Effector memory CD4-positive, alpha-beta T cell (primary cell): Measurements from ENCODE around the gene HDGF.

Experiments used
- DNase-seq, 3 donors: peaks; one replicate each; pipeline ENCODE4 v3.0.0-alpha.2; 2020
- H3K27ac ChIP-seq: 2 replicates; pipeline ENCODE4 v1.7.0; 2013; ENCODE audit warnings: mild to moderate bottlenecking, low read length, moderate library complexity; ENCODE audit not compliant: insufficient read depth, poor library complexity, severe bottlenecking
- H3K27me3 ChIP-seq: replicated peaks from 2 replicates; pipeline ENCODE4 v1.7.0; 2013; ENCODE audit warnings: mild to moderate bottlenecking, low read length; ENCODE audit not compliant: insufficient read depth, control insufficient read depth, poor library complexity, severe bottlenecking
- H3K36me3 ChIP-seq: 2 replicates; pipeline ENCODE4 v1.7.0; 2013; ENCODE audit warnings: mild to moderate bottlenecking, low read length, moderate library complexity; ENCODE audit not compliant: control insufficient read depth, insufficient read depth
- H3K4me1 ChIP-seq: 2 replicates; pipeline ENCODE4 v1.7.0; 2013; ENCODE audit warnings: low read length, mild to moderate bottlenecking; ENCODE audit not compliant: control insufficient read depth, insufficient read depth, poor library complexity, severe bottlenecking
- H3K4me3 ChIP-seq: 2 replicates; pipeline ENCODE4 v1.7.0; 2013; ENCODE audit warnings: low read length, low read depth, mild to moderate bottlenecking; ENCODE audit not compliant: insufficient read depth, poor library complexity, severe bottlenecking
- H3K9me3 ChIP-seq: 2 replicates; pipeline ENCODE4 v1.7.0; 2013; ENCODE audit warnings: mild to moderate bottlenecking, low read length, moderate library complexity; ENCODE audit not compliant: control insufficient read depth

HDGF gene

DNA sequence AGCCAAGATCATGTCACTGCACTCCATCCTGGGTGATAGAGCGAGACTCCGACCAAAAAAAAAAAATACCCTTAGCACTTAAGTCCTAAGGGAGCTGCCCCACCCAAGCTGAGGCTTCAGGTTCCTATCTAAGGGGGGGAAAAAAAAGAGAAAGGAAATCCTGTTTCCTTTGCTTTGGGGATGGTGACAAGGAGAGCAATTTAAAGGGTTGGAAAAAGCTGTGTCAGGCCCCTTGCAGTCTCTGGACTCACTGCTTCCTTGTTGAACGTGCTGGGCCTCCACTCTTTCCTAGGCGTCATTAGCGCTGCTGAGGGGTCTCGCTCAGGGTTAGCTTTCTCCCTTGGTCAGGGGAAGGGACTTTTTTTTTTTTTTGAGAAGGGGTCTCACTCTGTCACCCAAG lies 34.0 kb upstream of the HDGF start:
- no peak for DNase-seq
- H3K4me3 ChIP-seq, result no peak overlapping the region
- no peak overlapping the region for H3K27ac ChIP-seq
- peaks cover 55% of the 10 kb centered on the region for H3K36me3 ChIP-seq
- no peaks in the 10 kb centered on the region for H3K9me3 ChIP-seq
- H3K4me1 ChIP-seq, result no peaks in the 10 kb centered on the region
- H3K27me3 ChIP-seq, result no peaks in the 10 kb centered on the region

DNA sequence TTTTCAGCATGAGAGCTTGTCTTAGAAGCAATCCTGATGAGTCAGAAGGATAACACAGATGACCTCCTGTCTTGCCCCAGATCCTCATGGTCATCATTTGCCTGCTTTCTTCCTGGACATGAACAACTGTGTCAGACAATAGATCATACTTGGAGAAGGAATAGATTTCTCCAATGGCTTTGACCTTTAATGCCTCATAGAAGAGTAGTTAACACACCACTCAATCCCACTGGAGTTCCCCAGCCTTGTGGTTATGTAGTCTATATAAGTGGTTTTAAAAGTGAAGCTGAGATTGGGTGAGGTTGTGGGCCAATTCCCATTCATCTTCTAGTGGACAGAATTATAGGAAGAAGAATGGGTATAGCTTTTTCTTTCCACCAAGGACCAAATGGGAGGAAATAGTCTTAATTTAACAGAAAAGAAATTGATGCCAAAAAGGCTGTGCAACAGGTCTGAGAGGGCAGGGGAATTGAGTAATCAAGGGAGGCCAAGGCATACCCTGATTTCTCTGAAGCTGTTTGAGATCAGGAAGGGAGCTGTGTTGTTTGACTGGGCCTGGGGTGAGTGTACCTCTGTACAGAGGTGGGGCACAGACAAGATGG lies 30.2 kb upstream of the HDGF start:
- no peak for DNase-seq
- H3K27ac ChIP-seq, result no peak overlapping the region
- H3K4me3 ChIP-seq, result no peak overlapping the region
- H3K27me3 ChIP-seq, result no peaks in the 10 kb centered on the region
- H3K4me1 ChIP-seq, result peaks cover 5% of the 10 kb centered on the region
- no peaks in the 10 kb centered on the region for H3K9me3 ChIP-seq
- peaks cover 33% of the 10 kb centered on the region for H3K36me3 ChIP-seq

DNA sequence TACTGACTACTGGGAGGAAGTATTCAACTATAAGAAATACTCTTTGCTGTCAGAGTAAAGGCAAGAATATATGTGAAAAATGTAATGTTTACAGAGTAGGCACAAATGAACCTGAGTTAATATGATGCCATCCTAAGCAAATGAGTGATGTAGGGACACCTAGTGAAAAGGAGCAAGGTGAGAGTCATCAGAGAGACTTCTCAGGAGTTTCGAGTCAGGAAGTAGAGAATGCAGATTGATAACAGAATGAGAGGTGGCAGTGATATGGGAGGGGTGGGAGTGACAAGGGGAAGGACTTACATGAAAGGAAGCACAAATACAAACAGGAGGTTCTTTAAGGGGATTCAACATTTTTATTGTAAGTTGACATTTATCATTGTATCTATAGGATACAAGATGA lies 26.1 kb upstream of the HDGF start:
- Histone ChIP-seq H3K9me3 (no peaks in the 10 kb centered on the region), H3K36me3 (peaks cover 12% of the 10 kb centered on the region), H3K4me1 (peaks cover 5% of the 10 kb centered on the region), H3K27ac (no peak overlapping the region), H3K27me3 (no peaks in the 10 kb centered on the region), H3K4me3 (no peak overlapping the region)
- DNase-seq, result no peak

DNA sequence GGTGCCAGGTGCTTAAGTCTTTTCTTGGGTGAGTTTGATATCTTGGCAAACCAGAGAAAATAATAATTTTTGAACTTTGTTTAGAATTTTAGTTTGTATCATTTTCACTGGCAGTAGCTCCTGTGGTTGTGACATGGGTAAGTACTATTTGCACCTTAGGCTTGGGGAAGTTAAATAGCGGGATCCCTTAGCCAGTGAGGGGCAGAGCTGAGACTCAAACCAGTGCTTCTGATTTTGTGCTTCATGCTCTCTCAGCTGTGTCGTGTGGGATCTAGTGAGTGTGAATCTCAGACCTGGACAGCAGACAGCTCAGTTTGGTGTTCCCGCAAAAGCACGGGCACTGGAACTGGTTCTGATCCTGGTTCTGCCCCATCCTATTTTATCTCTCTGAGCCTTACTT lies 25.5 kb upstream of the HDGF start:
- no peaks in the 10 kb centered on the region for H3K27me3 ChIP-seq
- no peak overlapping the region for H3K4me3 ChIP-seq
- H3K27ac ChIP-seq, result no peak overlapping the region
- DNase-seq, result no peak
- H3K36me3 ChIP-seq, result peaks cover 8% of the 10 kb centered on the region
- H3K9me3 ChIP-seq, result no peaks in the 10 kb centered on the region
- peaks cover 5% of the 10 kb centered on the region for H3K4me1 ChIP-seq

DNA sequence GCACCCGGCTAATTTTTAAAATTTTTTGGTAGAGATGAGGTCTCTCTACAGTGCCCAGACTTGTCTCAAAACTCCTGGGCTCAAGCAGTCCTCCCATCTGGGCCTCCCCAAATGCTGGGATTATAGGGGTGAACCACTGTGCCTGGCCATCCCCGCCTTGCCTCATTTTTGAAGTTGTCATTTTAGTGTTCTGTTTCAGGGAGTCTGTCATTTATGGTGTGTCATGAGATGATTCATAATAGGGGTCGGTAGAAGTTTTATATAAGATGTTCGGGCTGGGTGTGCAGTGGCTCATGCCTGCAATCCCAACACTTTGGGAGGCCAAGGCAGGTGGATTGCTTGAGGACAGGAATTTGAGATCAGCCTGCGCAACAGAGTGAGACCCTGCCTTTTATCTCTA lies 24.3 kb upstream of the HDGF start:
- Histone ChIP-seq H3K27ac (no peak overlapping the region), H3K36me3 (peaks cover 4% of the 10 kb centered on the region), H3K4me1 (peaks cover 8% of the 10 kb centered on the region), H3K27me3 (no peaks in the 10 kb centered on the region), H3K9me3 (no peaks in the 10 kb centered on the region), H3K4me3 (no peak overlapping the region)
- DNase-seq, result no peak

DNA sequence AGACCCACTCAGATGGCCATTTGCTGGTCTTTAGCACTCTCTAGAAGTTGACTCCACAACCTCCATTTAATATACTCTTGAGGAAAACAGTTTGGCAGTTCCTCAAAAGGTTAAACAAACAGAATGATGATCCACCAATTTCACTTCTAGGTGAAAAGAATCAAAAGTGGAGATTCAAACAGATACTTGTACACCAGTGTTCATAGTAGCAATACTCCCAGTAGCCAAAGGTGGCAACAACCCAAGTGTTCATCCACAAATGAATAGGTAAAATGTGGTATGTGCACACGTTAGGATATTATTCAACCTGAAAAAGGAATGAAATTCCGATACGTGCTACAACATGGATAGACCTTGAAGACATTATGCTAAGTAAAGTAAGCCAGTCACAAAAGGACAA lies 22.1 kb upstream of the HDGF start:
- no peaks in the 10 kb centered on the region for H3K9me3 ChIP-seq
- H3K36me3 ChIP-seq, result peaks cover 9% of the 10 kb centered on the region
- no peaks in the 10 kb centered on the region for H3K27me3 ChIP-seq
- H3K27ac ChIP-seq, result no peak overlapping the region
- H3K4me1 ChIP-seq, result peaks cover 20% of the 10 kb centered on the region
- no peak overlapping the region for H3K4me3 ChIP-seq
- DNase-seq, result no peak

DNA sequence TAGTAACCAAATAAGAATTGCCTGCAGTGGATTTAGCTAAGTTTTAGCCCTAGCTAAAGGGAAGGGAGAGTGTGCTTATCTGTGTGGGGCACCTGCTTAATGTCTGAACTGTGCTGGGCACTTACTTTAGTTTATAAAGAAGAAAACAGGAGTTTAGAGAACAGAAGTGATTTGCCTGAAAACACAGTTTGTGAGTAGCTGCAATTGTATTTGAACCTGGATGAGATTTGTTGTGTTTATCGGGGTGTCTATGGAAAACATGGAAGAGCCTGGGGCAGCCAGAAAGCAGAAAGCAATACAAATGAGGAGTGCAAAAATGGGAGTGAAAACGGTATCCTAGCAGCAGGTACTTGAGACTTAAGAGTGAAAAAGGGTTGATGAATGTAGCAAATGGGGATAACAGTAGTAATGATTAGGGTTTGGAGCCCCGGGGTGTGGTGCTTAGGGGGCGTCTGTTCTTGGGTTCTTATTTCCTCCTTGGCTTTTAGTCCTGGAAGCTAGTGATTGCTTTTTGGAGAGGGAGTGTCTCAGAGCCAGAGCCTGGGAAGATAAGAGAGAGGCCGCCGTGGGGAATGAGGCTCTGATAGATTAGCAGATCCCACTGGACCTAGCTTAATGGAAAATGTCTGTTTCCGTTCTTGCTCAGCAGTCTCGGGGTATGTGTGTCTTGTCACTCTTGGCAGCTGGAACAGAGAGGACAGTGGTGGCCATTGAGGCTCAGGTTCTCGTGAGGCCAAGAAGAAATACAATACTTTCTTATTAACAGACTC lies 21.4 kb upstream of the HDGF start:
- no peaks in the 10 kb centered on the region for H3K27me3 ChIP-seq
- peaks cover 9% of the 10 kb centered on the region for H3K36me3 ChIP-seq
- H3K27ac ChIP-seq, result no peak overlapping the region
- no peak overlapping the region for H3K4me3 ChIP-seq
- H3K4me1 ChIP-seq, result peaks cover 27% of the 10 kb centered on the region
- no peaks in the 10 kb centered on the region for H3K9me3 ChIP-seq
- DNase-seq, result no peak

DNA sequence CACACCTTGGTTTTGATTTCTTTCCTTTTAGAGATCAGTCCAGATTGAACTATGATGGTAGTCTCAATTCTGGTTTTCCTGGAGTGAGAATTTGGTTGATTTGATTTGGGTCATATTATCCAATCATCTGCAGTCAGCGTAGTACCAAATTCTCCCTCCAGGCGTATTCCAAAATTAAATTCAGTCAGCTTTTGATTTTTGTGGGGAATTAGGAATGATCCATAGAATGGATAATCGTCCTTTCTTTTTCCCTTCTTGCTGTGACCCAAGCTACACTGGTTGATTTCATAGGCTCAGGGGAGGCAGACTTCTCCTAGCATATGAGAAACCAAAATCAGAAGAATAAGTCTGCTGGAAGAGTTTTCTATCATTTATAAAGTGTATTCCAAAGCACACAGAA lies 20.7 kb upstream of the HDGF start:
- no peaks in the 10 kb centered on the region for H3K27me3 ChIP-seq
- H3K4me3 ChIP-seq, result no peak overlapping the region
- peaks cover 9% of the 10 kb centered on the region for H3K36me3 ChIP-seq
- no peak overlapping the region for H3K27ac ChIP-seq
- peaks cover 25% of the 10 kb centered on the region for H3K4me1 ChIP-seq
- no peaks in the 10 kb centered on the region for H3K9me3 ChIP-seq
- DNase-seq, result no peak

DNA sequence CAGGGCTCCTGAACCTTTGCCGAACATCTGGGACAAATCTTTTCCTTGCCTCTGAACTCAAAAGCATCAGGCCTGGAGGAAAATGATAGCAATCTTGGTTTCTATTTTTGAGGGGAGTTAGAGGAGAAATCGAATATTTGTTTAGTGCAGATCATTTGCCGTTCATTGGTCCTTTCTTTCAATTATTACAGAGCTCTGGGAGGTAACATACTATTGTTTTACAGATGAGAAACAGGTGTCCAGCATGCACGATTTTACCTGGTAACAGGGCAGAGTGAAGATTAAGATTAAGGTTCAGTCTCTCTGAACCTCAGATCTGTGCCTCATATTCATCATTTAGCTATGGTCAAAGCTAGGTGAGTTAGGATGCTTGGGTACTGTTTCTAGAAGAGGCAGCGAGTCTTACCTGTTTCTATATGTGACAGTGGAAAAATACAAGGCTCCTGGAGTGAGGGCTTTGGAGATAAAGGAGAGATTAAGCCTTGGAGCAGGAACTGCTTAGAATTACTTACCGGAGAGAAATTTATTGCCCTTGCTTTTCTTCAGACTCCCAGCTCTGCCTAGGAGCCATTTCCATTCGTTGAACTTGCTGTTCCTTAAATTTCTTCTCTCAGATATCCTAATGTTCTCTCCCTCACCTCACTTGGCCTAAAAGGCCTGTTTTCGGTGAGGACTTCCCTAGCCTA lies 17.3 kb upstream of the HDGF start:
- peak overlapping the region; percentile 93 for H3K4me3 ChIP-seq
- no peaks in the 10 kb centered on the region for H3K27me3 ChIP-seq
- H3K27ac ChIP-seq, result peak overlapping the region; percentile 98
- DNase-seq, result no peak
- peaks cover 28% of the 10 kb centered on the region for H3K4me1 ChIP-seq
- H3K9me3 ChIP-seq, result no peaks in the 10 kb centered on the region
- H3K36me3 ChIP-seq, result peaks cover 9% of the 10 kb centered on the region
